H1 (cell line): Measurements from ENCODE around the gene RBM18. TPM values are rescaled to one million over a fixed set of nuclear protein-coding genes. Genes with fewer than 3 reads are reported as not detected.

Experiments used
- CTCF ChIA-PET: fragments of 300-600 bp; sonication (Branson Sonifier 250); formaldehyde crosslinking; loops from one replicate; lab custom pipeline; 2021; ENCODE audit not compliant: partially characterized antibody; lab: Charles Lee
- POLR2A ChIA-PET: fragments of 300-600 bp; sonication (Branson Sonifier 250); formaldehyde crosslinking; loops from one replicate; lab custom pipeline; 2021; ENCODE audit warnings: inconsistent platforms; ENCODE audit not compliant: partially characterized antibody; lab: Charles Lee
- DNase-seq, 2 experiments: peaks; one replicate each; pipeline versions ENCODE4 v3.0.0 to v3.0.0-alpha.2; 2010 to 2022; ENCODE audit warnings: low spot score in 2 of 2, low read depth in 1 of 2, mixed read lengths in 1 of 2
- FAIRE-seq: peaks from 2 replicates; lab custom pipeline; 2011; peaks lifted over from hg19 to GRCh38; lab: Jason Lieb, UNC
- H2AFZ ChIP-seq: 2 replicates; pipeline ENCODE4 v1.8.1; 2012; ENCODE audit warnings: low read length, inconsistent platforms
- H2AK5ac ChIP-seq: 2 replicates; pipeline ENCODE4 v1.6.1; 2013; ENCODE audit warnings: low read depth, low read length
- H2BK120ac ChIP-seq: replicated peaks from 2 replicates; pipeline ENCODE3; 2013; ENCODE audit warnings: low read depth, low read length, inconsistent platforms
- H2BK12ac ChIP-seq: 2 replicates; pipeline ENCODE4 v1.6.1; 2013; ENCODE audit warnings: low read depth, low read length
- H2BK15ac ChIP-seq: 2 replicates; pipeline ENCODE4 v1.6.1; 2013; ENCODE audit warnings: low read length
- H2BK20ac ChIP-seq: 2 replicates; pipeline ENCODE4 v1.6.1; 2013; ENCODE audit warnings: low read length
- H2BK5ac ChIP-seq: 2 replicates; pipeline ENCODE4 v1.6.1; 2013; ENCODE audit warnings: low read depth, low read length
- H3K14ac ChIP-seq: 2 replicates; pipeline ENCODE4 v1.6.1; 2013; ENCODE audit warnings: inconsistent platforms; ENCODE audit not compliant: insufficient read length
- H3K18ac ChIP-seq: 2 replicates; pipeline ENCODE4 v1.6.1; 2013; ENCODE audit warnings: low read length; ENCODE audit errors: extremely low read depth
- H3K23ac ChIP-seq: 2 replicates; pipeline ENCODE4 v1.6.1; 2013; ENCODE audit warnings: inconsistent platforms; ENCODE audit not compliant: insufficient read length
- H3K23me2 ChIP-seq: 2 replicates; pipeline ENCODE4 v1.6.1; 2013; ENCODE audit warnings: low read depth, low read length
- H3K27ac ChIP-seq: 2 replicates; pipeline ENCODE4 v1.6.1; 2011; ENCODE audit warnings: low read depth, low read length, inconsistent platforms
- H3K27me3 ChIP-seq, 4 experiments: replicated peaks in 1 of 4; 1 replicate in 1 of 4; 2 replicates in 3 of 4; pipeline versions ENCODE4 v1.6.1 to v1.8.1; 2011 to 2013; ENCODE audit warnings: low read length in 3 of 4, mild to moderate bottlenecking in 3 of 4, inconsistent platforms in 2 of 4, mixed read lengths in 2 of 4, moderate library complexity in 1 of 4; ENCODE audit not compliant: control insufficient read depth in 3 of 4, insufficient read depth in 3 of 4; ENCODE audit errors: extremely low read depth in 1 of 4
- H3K36me3 ChIP-seq, 4 experiments: 2 replicates each; pipeline versions ENCODE4 v1.6.1 to v1.8.1; 2011 to 2013; ENCODE audit warnings: mild to moderate bottlenecking in 4 of 4, low read length in 3 of 4, moderate library complexity in 2 of 4, control low read depth in 1 of 4, inconsistent platforms in 1 of 4; ENCODE audit not compliant: insufficient read depth in 4 of 4, control insufficient read depth in 2 of 4
- H3K4ac ChIP-seq: replicated peaks from 2 replicates; pipeline ENCODE3; 2013; ENCODE audit warnings: low read length, low read depth, mixed read lengths, inconsistent platforms; ENCODE audit not compliant: insufficient read length
- H3K4me1 ChIP-seq, 4 experiments: replicated peaks in 1 of 4; 1 replicate in 1 of 4; 2 replicates in 3 of 4; pipeline versions ENCODE4 v1.6.1 to v1.8.1; 2011 to 2013; ENCODE audit warnings: low read length in 3 of 4, inconsistent platforms in 2 of 4, mixed read lengths in 1 of 4; ENCODE audit not compliant: insufficient read depth in 4 of 4, control insufficient read depth in 3 of 4
- H3K4me2 ChIP-seq, 2 experiments: 2 replicates each; pipeline versions ENCODE4 v1.6.1 to v1.8.1; 2011 to 2013; ENCODE audit warnings: low read depth in 2 of 2, low read length in 2 of 2, control low read depth in 1 of 2, inconsistent platforms in 1 of 2, mild to moderate bottlenecking in 1 of 2; ENCODE audit not compliant: insufficient read depth in 1 of 2
- H3K4me3 ChIP-seq, 4 experiments: fragments of 200-600, 300-600 bp in 1 of 4; sonication (generic), shearing (Covaris generic), sonication (Bioruptor Twin) in 1 of 4; 2 replicates each; pipeline versions ENCODE4 v1.5.1 to v1.8.1; 2011 to 2016; ENCODE audit warnings: low read length in 4 of 4, low read depth in 3 of 4, control low read depth in 2 of 4, inconsistent platforms in 2 of 4, mild to moderate bottlenecking in 2 of 4, mixed read lengths in 1 of 4, moderate library complexity in 1 of 4; ENCODE audit not compliant: insufficient read depth in 2 of 4; ENCODE audit errors: extremely low read depth in 1 of 4
- H3K56ac ChIP-seq: replicated peaks from 2 replicates; pipeline ENCODE3; 2013; ENCODE audit warnings: low read depth, mild to moderate bottlenecking, mixed read lengths, low read length, inconsistent platforms; ENCODE audit not compliant: insufficient read length
- H3K79me1 ChIP-seq: 2 replicates; pipeline ENCODE4 v1.6.1; 2013; ENCODE audit warnings: low read depth, low read length, control low read depth
- H3K79me2 ChIP-seq, 2 experiments: 2 replicates each; pipeline versions ENCODE4 v1.6.1 to v1.8.1; 2012 to 2013; ENCODE audit warnings: low read length in 2 of 2, mild to moderate bottlenecking in 2 of 2, inconsistent platforms in 1 of 2; ENCODE audit not compliant: insufficient read depth in 2 of 2, control insufficient read depth in 1 of 2
- H3K9ac ChIP-seq, 4 experiments: replicated peaks in 1 of 4; 1 replicate in 1 of 4; 2 replicates in 3 of 4; pipeline versions ENCODE4 v1.6.1 to v1.8.1; 2011 to 2013; ENCODE audit warnings: low read depth in 3 of 4, low read length in 3 of 4, control low read depth in 2 of 4, mild to moderate bottlenecking in 2 of 4, moderate library complexity in 2 of 4, inconsistent platforms in 1 of 4; ENCODE audit errors: extremely low read depth in 1 of 4
- H3K9me3 ChIP-seq, 2 experiments: 2 replicates each; pipeline versions ENCODE4 v1.6.1 to v1.8.1; 2012 to 2013; ENCODE audit warnings: mild to moderate bottlenecking in 2 of 2, moderate library complexity in 2 of 2, control low read depth in 1 of 2, inconsistent platforms in 1 of 2, low read depth in 1 of 2, low read length in 1 of 2, mixed read lengths in 1 of 2; ENCODE audit not compliant: insufficient read depth in 2 of 2
- H4K20me1 ChIP-seq, 2 experiments: replicated peaks in 1 of 2; 2 replicates each; pipeline versions ENCODE3 to v1.8.1; 2011 to 2013; ENCODE audit warnings: inconsistent platforms in 2 of 2, low read length in 2 of 2, mild to moderate bottlenecking in 1 of 2; ENCODE audit not compliant: insufficient read depth in 2 of 2, control insufficient read depth in 1 of 2
- H4K5ac ChIP-seq: 2 replicates; pipeline ENCODE4 v1.6.1; 2013; ENCODE audit warnings: low read length, low read depth, mixed read lengths, inconsistent platforms; ENCODE audit not compliant: insufficient read length
- H4K8ac ChIP-seq: 2 replicates; pipeline ENCODE4 v1.8.0; 2013; ENCODE audit warnings: mild to moderate bottlenecking, moderate library complexity, low read length, inconsistent platforms; ENCODE audit not compliant: insufficient read depth; ENCODE audit errors: extremely low read depth
- H4K91ac ChIP-seq: replicated peaks from 2 replicates; pipeline ENCODE3; 2013; ENCODE audit warnings: low read length, mixed read lengths, inconsistent platforms; ENCODE audit not compliant: insufficient read length
- CBX8 ChIP-seq: fragments of 300-800, 300-1000 bp; sonication (generic); IDR thresholded peaks from 2 replicates; pipeline ENCODE4 v1.7.1; 2016; ENCODE audit warnings: low read depth, low read length, borderline replicate concordance
- POU5F1 ChIP-seq: IDR thresholded peaks from 2 replicates; pipeline ENCODE4 v1.6.1; 2011; ENCODE audit warnings: low read depth, mild to moderate bottlenecking, low read length, moderate library complexity
- WGBS, 2 experiments: shearing (Covaris generic) in 1 of 2; methylation state at CpG; one replicate each; pipeline versions ENCODE4 v1.1.6 to v1.1.7; 2013 to 2015; ENCODE audit warnings: low lambda C conversion rate in 2 of 2, mixed read lengths in 2 of 2, inconsistent platforms in 1 of 2, low coverage in 1 of 2, missing lambda C conversion rate in 1 of 2; ENCODE audit not compliant: insufficient replicate concordance in 2 of 2, insufficient coverage in 1 of 2, insufficient read length in 1 of 2; ENCODE audit errors: extremely low coverage in 1 of 2, missing lambda C conversion rate in 1 of 2; 5-methylcytosine and 5-hydroxymethylcytosine counted together
- polyA plus RNA-seq, 7 experiments: library from polyadenylated mRNA; depleted of rRNA in 3 of 7; stranded (reverse) in 5 of 7; unstranded in 2 of 7; fragments of >200 nt in 5 of 7; fragments of 200-250 nt in 2 of 7; gene quantifications; 1 replicate in 5 of 7; 2 replicates in 1 of 7; 4 replicates in 1 of 7; pipeline versions ENCODE4 v1.2.1 to v1.2.3, GENCODE V29; 2011 to 2013; ENCODE audit warnings: missing spikeins in 2 of 7, mixed read lengths in 2 of 7
- total RNA-seq: library from RNA; stranded (reverse); fragmentation: NEBNext Ultra II Directional; extraction: Animal tissue kit (Norgen Biotek cat#: 25700); gene quantifications from 2 replicates; pipeline ENCODE4 v1.2.1, GENCODE V29; 2021

The RBM18 gene
- total and polyA plus RNA-seq, 2 of the 8 experiments (the other 6 are each of a cell fraction or from before 2014, with no cell fraction given): 5.9 to 14.3 TPM

- H3K79me2 ChIP-seq: no peaks in the 10 kb centered on the region; a peak in 1 of 4 replicates
- no peak overlapping the region for H3K14ac ChIP-seq
- POLR2A ChIA-PET: interaction anchor here (0.6 to 1.3 kb wide), 3 partner anchors 20 to 92 kb away, joined by 3 to 5 read pairs (median 3); no protein-coding TSS in a partner anchor
- no peaks in the 10 kb centered on the region for H3K79me1 ChIP-seq
- no peak overlapping the region for H2AK5ac ChIP-seq
- no peak overlapping the region for H4K91ac ChIP-seq
- no peak for DNase-seq
- H3K9ac ChIP-seq: no peak overlapping the region
- no peak overlapping the region for H4K8ac ChIP-seq
- no peak overlapping the region for H3K56ac ChIP-seq
- H2BK20ac ChIP-seq: no peak overlapping the region
- CTCF ChIA-PET: interaction anchor here (0.6 to 0.9 kb wide), 2 partner anchors 18 to 110 kb away, joined by 3 to 4 read pairs; partner anchors contain the start of genes MRRF and RBM18
- H4K20me1 ChIP-seq: peaks cover 0 to 6% of the 10 kb centered on the region in 2 experiments
- no peak for TF ChIP-seq CBX8
- no peak for TF ChIP-seq POU5F1
- TF ChIP-seq, all 59 proteins: peak for 0
- Histone ChIP-seq H3K4me2 (no peak overlapping the region), H2BK120ac (no peak overlapping the region), H3K4me3 (no peak overlapping the region), H3K23ac (no peak overlapping the region), H3K4ac (no peak overlapping the region), H3K4me1 (no peaks in the 10 kb centered on the region), H3K9me3 (no peaks in the 10 kb centered on the region), H3K36me3 (peaks cover 2 to 54% (median 25%) of the 10 kb centered on the region in 4 experiments; a peak in 7 of 8 replicates), H2AFZ (no peak overlapping the region), H2BK15ac (no peak overlapping the region), H3K27me3 (no peaks in the 10 kb centered on the region), H3K27ac (no peak overlapping the region), H3K18ac (no peak overlapping the region), H2BK5ac (no peak overlapping the region), H4K5ac (no peak overlapping the region), H3K23me2 (no peaks in the 10 kb centered on the region), H2BK12ac (no peak overlapping the region)
- 81% methylated on average over 3 of the region's 3 CpGs; no CpG with 5 or more reads in 1 of the 2 experiments for WGBS, 2 experiments
- FAIRE-seq: no peak
These were observed 18.0 kb downstream of the RBM18 start for GRCh38 chr9:122246666-122247065.
